Tibial nerve (tissue), 4 donors: Measurements from ENCODE around the gene LRP6. TPM values are rescaled to one million over a fixed set of nuclear protein-coding genes. Genes with fewer than 3 reads are reported as not detected.

Experiments
- DNase-seq, 2 donors: peaks; one replicate each; pipeline ENCODE4 v3.0.0-alpha.2; 2019; ENCODE audit warnings: low spot score in 2 of 2
- H3K27ac ChIP-seq, 4 donors: fragments of 200-600 bp; sonication (generic) in 3 of 4; one replicate each; pipeline ENCODE4 v1.5.1; 2017 to 2019; ENCODE audit warnings: mild to moderate bottlenecking in 1 of 4
- H3K27me3 ChIP-seq, 2 donors: fragments of 200-600 bp; sonication (generic) in 1 of 2; one replicate each; pipeline versions ENCODE4 v1.5.1 to v1.6.0; 2017 to 2019
- H3K36me3 ChIP-seq, 3 donors: fragments of 200-600 bp; sonication (generic); one replicate each; pipeline ENCODE4 v1.5.1; 2018 to 2019
- H3K4me1 ChIP-seq, 4 donors: fragments of 200-600 bp; sonication (generic) in 3 of 4; one replicate each; pipeline ENCODE4 v1.5.1; 2017 to 2019
- H3K4me3 ChIP-seq, 4 donors: fragments of 200-600 bp; sonication (generic) in 3 of 4; one replicate each; pipeline ENCODE4 v1.5.1; 2017 to 2019; ENCODE audit warnings: mild to moderate bottlenecking in 1 of 4, moderate library complexity in 1 of 4
- H3K9me3 ChIP-seq, 4 donors: fragments of 200-600 bp; sonication (generic) in 3 of 4; one replicate each; pipeline ENCODE4 v1.5.1; 2017 to 2019
- CTCF ChIP-seq, 5 experiments: fragments of 200-600 bp in 3 of 5; fragments of 450-650 bp in 2 of 5; sonication (generic) in 3 of 5; IDR thresholded peaks; one replicate each; pipeline ENCODE4 v1.5.1; 2016 to 2019; ENCODE audit warnings: antibody characterized with exemption in 5 of 5, mild to moderate bottlenecking in 3 of 5, moderate library complexity in 2 of 5
- EP300 ChIP-seq, 2 donors: sonication (generic); formaldehyde crosslinking; IDR thresholded peaks; one replicate each; pipeline ENCODE4 v1.6.1; 2017; ENCODE audit warnings: antibody characterized with exemption in 2 of 2, mild to moderate bottlenecking in 1 of 2
- POLR2A ChIP-seq, 2 donors: fragments of 450-650 bp; IDR thresholded peaks; one replicate each; pipeline ENCODE4 v1.6.1; 2017; ENCODE audit warnings: antibody characterized with exemption in 2 of 2, mild to moderate bottlenecking in 2 of 2, moderate library complexity in 2 of 2
- WGBS, 2 donors: methylation state at CpG; one replicate each; pipeline ENCODE4 v1.1.5; 2018; 5-methylcytosine and 5-hydroxymethylcytosine counted together
- total RNA-seq, 4 donors: library from RNA; depleted of rRNA; stranded (reverse); fragments of >200 nt; gene quantifications; one replicate each; pipeline ENCODE4 v1.1.0, GENCODE V29; 2016

The LRP6 gene
- total RNA-seq, 4 donors from 2014 or later: 30.6 to 64.5 (median 44.9) TPM

- peaks cover 0 to 10% (median 0%) of the 10 kb centered on the region in 4 donors for H3K9me3 ChIP-seq
- no peak overlapping the region for H3K4me3 ChIP-seq
- no peak for DNase-seq
- peaks cover 0 to 8% (median 0%) of the 10 kb centered on the region in 3 donors for H3K36me3 ChIP-seq
- no peak overlapping the region for H3K27ac ChIP-seq
- WGBS, 2 donors: 94 to 97% methylated on average over 1 of the region's 1 CpG
- H3K27me3 ChIP-seq: no peaks in the 10 kb centered on the region
- TF ChIP-seq POLR2A (IDR thresholded peaks at IDR 0.05) (no peak), CTCF (IDR thresholded peaks at IDR 0.05) (no peak), EP300 (IDR thresholded peaks at IDR 0.05) (no peak)
- peaks cover 0 to 39% (median 3%) of the 10 kb centered on the region in 4 donors for H3K4me1 ChIP-seq
These were observed 40.7 kb downstream of the LRP6 start for GRCh38 chr12:12226187-12226586.

GRCh38 chr12:12224240-12224940, 42.5 kb downstream of the LRP6 start:
- Histone ChIP-seq H3K9me3 (peaks cover 0 to 10% (median 0%) of the 10 kb centered on the region in 4 donors), H3K27me3 (no peaks in the 10 kb centered on the region), H3K4me1 (peaks cover 0 to 36% (median 1%) of the 10 kb centered on the region in 4 donors), H3K36me3 (peaks cover 0 to 8% (median 0%) of the 10 kb centered on the region in 3 donors), H3K27ac (no peak overlapping the region), H3K4me3 (no peak overlapping the region)
- TF ChIP-seq EP300 (IDR thresholded peaks at IDR 0.05): no peak
- no peak for TF ChIP-seq POLR2A (IDR thresholded peaks at IDR 0.05)
- TF ChIP-seq CTCF (IDR thresholded peaks at IDR 0.05): no peak
- DNase-seq: no peak
- 87 to 94% methylated on average over 2 of the region's 2 CpGs for WGBS, 2 donors

GRCh38 chr12:12221560-12221959, 45.3 kb downstream of the LRP6 start:
- Histone ChIP-seq H3K4me3 (no peak overlapping the region), H3K27ac (no peak overlapping the region), H3K4me1 (peaks cover 0 to 38% (median 8%) of the 10 kb centered on the region in 4 donors), H3K36me3 (peaks cover 0 to 8% (median 0%) of the 10 kb centered on the region in 3 donors), H3K9me3 (peaks cover 0 to 8% (median 0%) of the 10 kb centered on the region in 4 donors), H3K27me3 (no peaks in the 10 kb centered on the region)
- WGBS, 2 donors: 69 to 75% methylated on average over 2 of the region's 2 CpGs
- no peak for DNase-seq
- no peak for TF ChIP-seq EP300 (IDR thresholded peaks at IDR 0.05)
- TF ChIP-seq CTCF (IDR thresholded peaks at IDR 0.05): no peak
- TF ChIP-seq POLR2A (IDR thresholded peaks at IDR 0.05): no peak

- no peak for TF ChIP-seq EP300 (IDR thresholded peaks at IDR 0.05)
- no peak for TF ChIP-seq CTCF (IDR thresholded peaks at IDR 0.05)
- TF ChIP-seq POLR2A (IDR thresholded peaks at IDR 0.05): no peak
- Histone ChIP-seq H3K27ac (no peak overlapping the region), H3K4me1 (peaks cover 0 to 46% (median 12%) of the 10 kb centered on the region in 4 donors), H3K36me3 (no peaks in the 10 kb centered on the region), H3K27me3 (no peaks in the 10 kb centered on the region), H3K4me3 (no peak overlapping the region), H3K9me3 (no peaks in the 10 kb centered on the region)
- DNase-seq: no peak
- WGBS, 2 donors: 82 to 84% methylated on average over 9 of the region's 9 CpGs
These were observed 47.2 kb downstream of the LRP6 start for GRCh38 chr12:12219664-12220063.

- H3K36me3 ChIP-seq: no peaks in the 10 kb centered on the region
- WGBS, 2 donors: 85 to 87% methylated on average over 5 of the region's 5 CpGs
- no peaks in the 10 kb centered on the region for H3K9me3 ChIP-seq
- TF ChIP-seq EP300 (IDR thresholded peaks at IDR 0.05) (no peak), POLR2A (IDR thresholded peaks at IDR 0.05) (no peak), CTCF (IDR thresholded peaks at IDR 0.05) (no peak)
- H3K27me3 ChIP-seq: no peaks in the 10 kb centered on the region
- no peak overlapping the region for H3K4me3 ChIP-seq
- no peak for DNase-seq
- H3K27ac ChIP-seq: no peak overlapping the region
- peaks cover 0 to 42% (median 12%) of the 10 kb centered on the region in 4 donors for H3K4me1 ChIP-seq
These were observed 49.9 kb downstream of the LRP6 start for GRCh38 chr12:12217018-12217359.
